Vein endothelial cell (primary cell): Measurements from ENCODE around the gene DUOX1. TPM values are rescaled to one million over a fixed set of nuclear protein-coding genes. Genes with fewer than 3 reads are reported as not detected.

Experiments
- total RNA-seq: library from RNA; depleted of rRNA; stranded (reverse); fragments of >200 nt; gene quantifications from 2 replicates; pipeline ENCODE4 v1.2.3, GENCODE V29; 2012

Gene DUOX1
- total RNA-seq, result not detected in 2 replicates

DNA sequence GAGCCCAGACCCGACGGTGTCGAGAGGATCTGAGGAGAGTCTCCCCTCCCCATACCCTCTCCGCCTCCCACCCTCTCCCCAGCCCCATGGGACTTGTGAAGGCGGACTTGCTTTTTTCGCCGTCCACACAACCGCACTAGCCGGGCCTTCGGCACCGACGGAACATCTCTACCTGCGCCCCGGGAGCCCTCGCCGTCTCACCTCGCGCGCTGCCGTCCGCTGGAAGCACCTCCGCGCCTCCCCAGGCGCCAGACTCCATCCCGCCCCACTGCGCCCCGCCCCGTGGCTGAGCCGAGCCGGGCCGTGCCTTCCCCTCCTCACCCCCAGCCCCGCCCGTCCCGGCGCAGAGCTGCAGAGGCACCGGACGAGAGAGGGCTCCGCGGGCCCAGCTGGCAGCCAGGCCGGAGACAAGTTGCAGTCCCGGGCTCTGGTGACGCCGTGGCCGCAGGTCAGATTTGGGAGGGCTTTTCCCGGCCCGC lies at the start of gene DUOX1, which contains the start of gene DUOXA1:
TSS of gene DUOX1 (plus strand) at position 344 of the 479 bp plus-strand sequence. CDS start 1,973 bp downstream, outside the sequence.
TSS of gene DUOXA1 (minus strand) at position 229 of the 479 bp plus-strand sequence. CDS start 6,865 bp downstream, outside the sequence.

DNA sequence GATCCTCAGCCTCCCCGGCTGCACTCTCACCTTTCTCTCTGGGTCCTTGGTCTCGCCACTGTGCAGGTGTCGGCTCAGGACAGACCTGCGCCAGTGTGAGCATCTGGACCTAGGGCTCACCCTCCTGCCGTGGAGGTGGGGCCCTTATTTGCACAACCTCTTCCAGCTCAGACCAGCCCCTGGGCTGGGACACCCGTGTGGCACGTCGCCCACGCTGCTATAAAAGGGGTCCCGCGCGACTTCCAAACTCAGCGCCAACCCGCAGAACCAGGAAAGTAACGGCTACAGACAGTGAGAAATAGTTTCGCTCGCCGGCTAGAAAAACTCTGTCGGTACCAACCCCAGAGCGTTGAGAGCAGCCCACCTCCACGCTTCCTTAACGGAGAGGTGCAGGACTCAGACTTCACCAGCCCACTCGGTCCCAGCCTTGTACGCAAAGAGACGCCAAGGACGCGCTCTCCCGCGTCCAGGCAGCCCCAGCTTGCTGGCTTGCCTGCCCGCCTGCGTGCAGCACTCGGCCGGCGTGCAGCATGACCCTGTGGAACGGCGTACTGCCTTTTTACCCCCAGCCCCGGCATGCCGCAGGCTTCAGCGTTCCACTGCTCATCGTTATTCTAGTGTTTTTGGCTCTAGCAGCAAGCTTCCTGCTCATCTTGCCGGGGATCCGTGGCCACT lies 15.6 kb upstream of the DUOX1 start, which contains the start of the genes DUOX2 and DUOXA2:
TSS of gene DUOX2 (minus strand) at position 97 of the 675 bp plus-strand sequence. CDS start 761 bp downstream, outside the sequence.
TSS of gene DUOXA2 (plus strand) at position 251 of the 675 bp plus-strand sequence. CDS start at position 531, 280 bp downstream.

DNA sequence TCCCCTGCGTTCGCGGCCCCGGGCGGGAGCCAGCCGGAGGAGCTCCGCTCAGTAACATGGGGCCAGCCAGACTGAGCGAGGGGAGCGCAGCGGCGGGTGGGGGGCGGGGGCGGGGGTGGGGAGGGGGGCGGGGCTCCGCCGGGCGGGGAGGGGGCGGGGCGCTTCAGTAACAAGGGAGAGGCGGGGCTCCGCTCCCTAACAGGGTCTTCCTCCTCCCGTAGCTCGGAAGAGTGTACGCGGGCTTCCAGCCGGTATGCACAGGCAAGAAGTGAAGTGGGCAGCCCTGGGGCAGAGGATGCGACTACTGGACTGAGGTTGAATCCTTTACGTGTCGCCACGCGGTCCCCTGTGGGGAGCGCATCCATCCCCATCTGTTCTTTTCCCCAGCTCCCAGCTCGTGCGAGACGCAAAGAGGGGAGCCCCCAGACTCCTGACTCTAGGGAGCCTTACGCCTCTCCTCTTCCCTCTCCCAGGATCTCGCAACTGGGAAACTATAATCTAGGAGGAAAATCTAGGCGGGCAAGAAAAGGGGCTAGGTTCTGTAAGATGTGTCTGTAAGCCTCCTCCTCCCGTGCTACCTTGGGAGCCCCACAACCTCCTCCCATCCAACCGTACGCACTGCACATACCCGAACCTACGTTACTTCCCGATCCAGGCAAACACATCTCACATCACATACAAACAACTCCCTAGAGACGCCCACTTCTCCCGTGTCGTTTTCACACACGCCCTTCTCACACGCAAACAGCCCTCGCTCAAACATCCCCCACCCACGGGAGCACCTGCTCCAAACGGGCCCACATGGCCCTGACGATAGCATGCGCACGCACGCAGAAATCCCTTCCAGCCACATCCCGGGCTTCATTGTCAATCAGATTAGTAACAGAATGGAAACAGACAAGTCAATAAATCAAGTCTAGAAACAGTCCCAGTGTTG lies 58.4 kb downstream of the DUOX1 start, which contains the start of gene SHF:
TSS of gene SHF (minus strand) at position 73 of the 937 bp plus-strand sequence. CDS start at position 58, 15 bp downstream.

Other genes starting within 250 kb of the DUOX1 start
- gene TERB2, start 173.3 kb upstream of the DUOX1 start, total RNA-seq, result not detected in 2 replicates
- gene SORD, start 106.8 kb upstream of the DUOX1 start, total RNA-seq, result 21.2 and 28.5 TPM in 2 replicates
- not detected in 2 replicates for gene DUOX2, start 15.8 kb upstream of the DUOX1 start, total RNA-seq
- not detected in 2 replicates for gene DUOXA2, start 15.7 kb upstream of the DUOX1 start, total RNA-seq
- not detected in 2 replicates for gene DUOXA1, start 115 bp upstream of the DUOX1 start, total RNA-seq
- 2.6 and 5.9 TPM in 2 replicates for gene SHF, start 58.0 kb downstream of the DUOX1 start, total RNA-seq
- gene SLC28A2, start 122.2 kb downstream of the DUOX1 start, total RNA-seq, result not detected in 2 replicates
- 0.65 and 1.2 TPM in 2 replicates for gene GATM, start 248.6 kb downstream of the DUOX1 start, total RNA-seq